Measurements from ENCODE around the gene KIF7. TPM values are rescaled to one million over a fixed set of nuclear protein-coding genes. Genes with fewer than 3 reads are reported as not detected.

KIF7 gene
- total RNA-seq, 4 donors from 2014 or later: 6.2 to 12.6 (median 7.7) TPM

GRCh38 chr15:89621547-89621946 is 33.7 kb downstream of the KIF7 start:
- TF ChIP-seq CTCF (IDR thresholded peaks at IDR 0.05): no peak
- no peak for ATAC-seq (ENCODE audit: low FRiP score)
- no peak for DNase-seq (ENCODE audit: low spot score)

GRCh38 chr15:89616228-89616627 is 39.0 kb downstream of the KIF7 start:
- no peak for DNase-seq (ENCODE audit: low spot score)

GRCh38 chr15:89615135-89615534 is 40.1 kb downstream of the KIF7 start:
- DNase-seq (ENCODE audit: low spot score) (no peak), ATAC-seq (ENCODE audit: low FRiP score) (no peak)
- TF ChIP-seq CTCF (IDR thresholded peaks at IDR 0.05): no peak

More at GRCh38 chr15:89616228-89616627, 39.0 kb downstream of the KIF7 start:
- TF ChIP-seq CTCF (IDR thresholded peaks at IDR 0.05): no peak
- ATAC-seq (ENCODE audit: low FRiP score): no peak

GRCh38 chr15:89614164-89614563 is 41.1 kb downstream of the KIF7 start:
- ATAC-seq (ENCODE audit: low FRiP score) (no peak), DNase-seq (ENCODE audit: low spot score) (no peak)
- no peak for TF ChIP-seq CTCF (IDR thresholded peaks at IDR 0.05)

GRCh38 chr15:89613031-89613430 is 42.2 kb downstream of the KIF7 start:
- no peak for TF ChIP-seq CTCF (IDR thresholded peaks at IDR 0.05)
- DNase-seq (ENCODE audit: low spot score) (no peak), ATAC-seq (ENCODE audit: low FRiP score) (no peak)

- DNase-seq (ENCODE audit: low spot score): no peak
- no peak for ATAC-seq (ENCODE audit: low FRiP score)
- TF ChIP-seq CTCF (IDR thresholded peaks at IDR 0.05): no peak
These were observed 44.0 kb downstream of the KIF7 start for GRCh38 chr15:89611317-89611716.

GRCh38 chr15:89599021-89599420 is 56.2 kb downstream of the KIF7 start:
- DNase-seq (ENCODE audit: low spot score) (no peak), ATAC-seq (ENCODE audit: low FRiP score) (no peak)
- no peak for TF ChIP-seq CTCF (IDR thresholded peaks at IDR 0.05)
